HepG2 (cell line): ENCODE results near the gene INKA2. TPM values are rescaled to one million over a fixed set of nuclear protein-coding genes. Genes with fewer than 3 reads are reported as not detected.

Source experiments
- CAMTA2 ChIP-seq: sonication (generic); formaldehyde crosslinking; IDR thresholded peaks from 2 replicates; pipeline ENCODE4 v1.4.0; 2020; ENCODE audit warnings: mild to moderate bottlenecking, missing genetic modification reagents, borderline replicate concordance
- CREB1 ChIP-seq, 2 experiments: fragments of 450-650 bp in 1 of 2; IDR thresholded peaks; 2 replicates each; pipeline ENCODE4 v1.6.1; 2016 to 2017; ENCODE audit warnings: control low read depth in 1 of 2, mild to moderate bottlenecking in 1 of 2, missing compliant biosample characterization in 1 of 2, missing genetic modification characterization in 1 of 2
- DNMT3B ChIP-seq: conservative IDR thresholded peaks from 2 replicates; pipeline ENCODE4 v1.6.1; 2016; ENCODE audit warnings: missing biosample characterization, control low read depth
- HNF1B ChIP-seq: sonication (generic); formaldehyde crosslinking; IDR thresholded peaks from 2 replicates; pipeline ENCODE4 v1.5.1; 2020; ENCODE audit warnings: mild to moderate bottlenecking, moderate library complexity, missing genetic modification reagents
- KMT2B ChIP-seq: IDR thresholded peaks from 2 replicates; pipeline ENCODE4 v1.6.1; 2016; ENCODE audit warnings: missing genetic modification reagents, missing compliant biosample characterization
- POGZ ChIP-seq: sonication (generic); formaldehyde crosslinking; IDR thresholded peaks from 2 replicates; pipeline ENCODE4 v1.4.0; 2020; ENCODE audit warnings: mild to moderate bottlenecking, missing genetic modification reagents
- RNF219 ChIP-seq: sonication (generic); formaldehyde crosslinking; IDR thresholded peaks from 2 replicates; pipeline ENCODE4 v1.5.0; 2020; ENCODE audit warnings: mild to moderate bottlenecking, missing genetic modification reagents
- SIX4 ChIP-seq: sonication (generic); formaldehyde crosslinking; IDR thresholded peaks from 2 replicates; pipeline ENCODE4 v1.4.0; 2020; ENCODE audit warnings: missing genetic modification reagents
- SP2 ChIP-seq: sonication (generic); formaldehyde crosslinking; IDR thresholded peaks from 2 replicates; pipeline ENCODE4 v1.5.1; 2020; ENCODE audit warnings: mild to moderate bottlenecking, missing genetic modification reagents
- STAT5B ChIP-seq: sonication (generic); formaldehyde crosslinking; IDR thresholded peaks from 2 replicates; pipeline ENCODE4 v1.4.0; 2020; ENCODE audit warnings: missing genetic modification reagents
- TBL1XR1 ChIP-seq: fragments of 150-350 bp; IDR thresholded peaks from 2 replicates; pipeline ENCODE4 v1.6.1; 2014; ENCODE audit warnings: borderline replicate concordance, low read length; ENCODE audit not compliant: partially characterized antibody
- TOE1 ChIP-seq: sonication (generic); formaldehyde crosslinking; IDR thresholded peaks from 2 replicates; pipeline ENCODE4 v1.4.0; 2020; ENCODE audit warnings: mild to moderate bottlenecking, missing genetic modification reagents
- ZBTB39 ChIP-seq: sonication (generic); formaldehyde crosslinking; IDR thresholded peaks from 2 replicates; pipeline ENCODE4 v1.5.0; 2020; ENCODE audit warnings: missing genetic modification reagents
- ZNF180 ChIP-seq: sonication (generic); formaldehyde crosslinking; IDR thresholded peaks from 2 replicates; pipeline ENCODE4 v1.4.0; 2020; ENCODE audit warnings: low read depth, missing genetic modification reagents, borderline replicate concordance
- ZNF367 ChIP-seq: sonication (generic); formaldehyde crosslinking; IDR thresholded peaks from 2 replicates; pipeline ENCODE4 v1.4.0; 2020; ENCODE audit warnings: missing genetic modification reagents, borderline replicate concordance
- ZNF496 ChIP-seq: sonication (generic); formaldehyde crosslinking; IDR thresholded peaks from 2 replicates; pipeline ENCODE4 v1.8.1; 2023; ENCODE audit warnings: mild to moderate bottlenecking, moderate library complexity, missing genetic modification reagents; ENCODE audit not compliant: insufficient replicate concordance
- ZNF652 ChIP-seq: IDR thresholded peaks from 2 replicates; pipeline ENCODE4 v1.6.1; 2016; ENCODE audit warnings: low read depth, borderline replicate concordance
- ZNF709 ChIP-seq: sonication (generic); formaldehyde crosslinking; IDR thresholded peaks from 2 replicates; pipeline ENCODE4 v1.5.0; 2020; ENCODE audit warnings: mild to moderate bottlenecking, missing genetic modification reagents
- ZNF782 ChIP-seq: sonication (generic); formaldehyde crosslinking; IDR thresholded peaks from 2 replicates; pipeline ENCODE4 v1.4.0; 2020; ENCODE audit warnings: missing genetic modification reagents, mild to moderate bottlenecking, borderline replicate concordance
- polyA plus RNA-seq, 8 experiments: library from polyadenylated mRNA; depleted of rRNA in 3 of 8; stranded (reverse) in 7 of 8; unstranded in 1 of 8; fragments of >200 nt; fragmentation: Illumina TruSeq in 4 of 8; extraction: Trizol in 4 of 8; gene quantifications; 2 replicates each; pipeline versions ENCODE4 v1.2.1 to v1.2.3, GENCODE V29; 2011 to 2016; ENCODE audit warnings: low read depth in 4 of 8, missing spikeins in 1 of 8, mixed read lengths in 1 of 8; ENCODE audit not compliant: insufficient read depth in 1 of 8
- total RNA-seq, 5 experiments: library from RNA; depleted of rRNA; stranded (reverse); fragments of >200 nt; fragmentation: Illumina TruSeq; extraction: Trizol; gene quantifications; 2 replicates each; pipeline ENCODE4 v1.2.3, GENCODE V29; 2016; ENCODE audit warnings: low read depth in 1 of 5
- TF ChIP-seq, protein P1 (sequence below): IDR thresholded peaks from 2 replicates; pipeline ENCODE4 v1.6.1; 2018; ENCODE audit warnings: missing genetic modification reagents, mild to moderate bottlenecking, missing compliant biosample characterization
- TF ChIP-seq, protein P2 (sequence below): sonication (generic); formaldehyde crosslinking; IDR thresholded peaks from 2 replicates; pipeline ENCODE4 v1.5.0; 2020; ENCODE audit warnings: mild to moderate bottlenecking, low read depth, missing genetic modification reagents, borderline replicate concordance

Gene INKA2
- total and polyA plus RNA-seq, 2 of the 13 experiments (the other 11 are each of a cell fraction or from before 2014, with no cell fraction given), result 2.6 to 4.6 TPM

DNA sequence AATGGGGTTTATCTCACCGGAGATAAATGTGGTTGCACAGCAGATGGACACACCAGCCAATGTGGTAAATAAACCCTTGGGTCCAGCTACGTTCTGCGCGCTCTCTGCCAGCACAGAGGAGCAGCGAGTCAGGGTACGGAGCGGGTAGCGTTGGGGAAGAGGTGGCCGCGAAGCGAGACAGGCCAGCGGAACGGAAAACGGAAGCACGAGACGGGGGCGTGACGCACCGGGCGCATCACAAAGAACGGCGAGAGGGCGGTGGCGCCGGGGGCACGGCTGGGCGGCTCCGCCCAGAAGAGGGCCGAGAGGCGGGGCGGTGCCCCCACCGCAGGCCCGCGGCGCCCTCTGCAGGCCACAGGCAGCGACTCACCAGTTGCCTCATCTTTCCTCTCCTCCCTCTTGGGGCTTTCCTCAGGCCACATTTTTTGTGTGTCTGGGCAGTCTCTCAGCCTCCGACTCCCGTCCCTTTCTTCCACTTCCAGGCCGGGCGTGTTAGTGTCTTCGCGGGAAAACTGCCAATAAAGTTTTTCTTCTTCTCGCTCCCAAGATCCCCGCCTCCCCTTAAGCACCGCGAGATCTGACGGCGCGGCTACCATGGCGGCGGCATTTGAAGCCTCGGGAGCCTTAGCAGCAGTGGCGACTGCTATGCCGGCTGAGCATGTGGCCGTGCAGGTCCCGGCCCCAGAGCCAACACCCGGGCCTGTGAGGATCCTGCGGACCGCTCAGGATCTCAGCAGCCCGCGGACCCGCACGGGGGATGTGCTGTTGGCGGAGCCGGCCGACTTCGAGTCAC, 16.3 kb upstream of the INKA2 start, which contains the start of gene DDX20 (continued):
- TF ChIP-seq HNF1B (CRISPR knock-in tag) (peak; percentile 76), ZNF496 (CRISPR knock-in tag) (no peak), TBL1XR1 (peak; percentile 46), ZNF782 (peak; percentile 53; the same call in 1 of the 2 replicates), POGZ (peak; percentile 74; the same call in 1 of the 2 replicates), SIX4 (CRISPR knock-in tag) (peak; percentile 45; the same call in 1 of the 2 replicates), RNF219 (CRISPR knock-in tag) (no peak), ZNF180 (CRISPR knock-in tag) (no peak), SP2 (CRISPR knock-in tag) (peak; percentile 49), DNMT3B (CRISPR knock-in tag) (0 out of 2 replicates have a peak, but pooled peaks have one; percentile 61), ZBTB39 (CRISPR knock-in tag) (no peak), STAT5B (CRISPR knock-in tag) (peak; percentile 63; the same call in 1 of the 2 replicates), ZNF709 (CRISPR knock-in tag) (0 out of 2 replicates have a peak, but pooled peaks have one; percentile 26), ZNF652 (CRISPR knock-in tag) (0 out of 2 replicates have a peak, but pooled peaks have one; percentile 29), KMT2B (peak; percentile 97), CREB1 (IDR thresholded peaks at IDR 0.05) (peak; percentile 81), CREB1 (CRISPR knock-in tag; IDR thresholded peaks at IDR 0.05) (no peak), ZNF367 (no peak), TOE1 (CRISPR knock-in tag) (0 out of 2 replicates have a peak, but pooled peaks have one; percentile 66), CAMTA2 (peak; percentile 22; the same call in 1 of the 2 replicates)
- TF ChIP-seq, protein P1, sequence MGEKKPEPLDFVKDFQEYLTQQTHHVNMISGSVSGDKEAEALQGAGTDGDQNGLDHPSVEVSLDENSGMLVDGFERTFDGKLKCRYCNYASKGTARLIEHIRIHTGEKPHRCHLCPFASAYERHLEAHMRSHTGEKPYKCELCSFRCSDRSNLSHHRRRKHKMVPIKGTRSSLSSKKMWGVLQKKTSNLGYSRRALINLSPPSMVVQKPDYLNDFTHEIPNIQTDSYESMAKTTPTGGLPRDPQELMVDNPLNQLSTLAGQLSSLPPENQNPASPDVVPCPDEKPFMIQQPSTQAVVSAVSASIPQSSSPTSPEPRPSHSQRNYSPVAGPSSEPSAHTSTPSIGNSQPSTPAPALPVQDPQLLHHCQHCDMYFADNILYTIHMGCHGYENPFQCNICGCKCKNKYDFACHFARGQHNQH (CRISPR knock-in tag), result peak; percentile 78
- TF ChIP-seq, protein P2, sequence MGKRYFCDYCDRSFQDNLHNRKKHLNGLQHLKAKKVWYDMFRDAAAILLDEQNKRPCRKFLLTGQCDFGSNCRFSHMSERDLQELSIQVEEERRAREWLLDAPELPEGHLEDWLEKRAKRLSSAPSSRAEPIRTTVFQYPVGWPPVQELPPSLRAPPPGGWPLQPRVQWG (CRISPR knock-in tag), result no peak
